WTC11 (cell line): ENCODE results near the gene ZBTB7C.

Experiments used
- ATF1 ChIP-seq: sonication (generic); formaldehyde crosslinking; IDR thresholded peaks from 2 replicates; pipeline ENCODE4 v1.8.1; 2023; ENCODE audit warnings: mild to moderate bottlenecking, moderate library complexity, missing genetic modification reagents
- CTCF ChIP-seq: fragments of 200-600 bp; IDR thresholded peaks from 2 replicates; pipeline ENCODE4 v1.8.0; 2022; ENCODE audit warnings: antibody characterized with exemption
- E2F1 ChIP-seq: sonication (generic); formaldehyde crosslinking; IDR thresholded peaks from 2 replicates; pipeline ENCODE4 v1.8.0; 2022; ENCODE audit warnings: mild to moderate bottlenecking, missing genetic modification reagents
- ELF4 ChIP-seq: sonication (generic); formaldehyde crosslinking; IDR thresholded peaks from 2 replicates; pipeline ENCODE4 v1.8.1; 2022; ENCODE audit warnings: low read depth, mild to moderate bottlenecking, moderate library complexity, missing genetic modification reagents
- GABPB1 ChIP-seq: sonication (generic); formaldehyde crosslinking; IDR thresholded peaks from 2 replicates; pipeline ENCODE4 v1.8.1; 2023; ENCODE audit warnings: mild to moderate bottlenecking, missing genetic modification reagents
- KAT7 ChIP-seq: sonication (generic); formaldehyde crosslinking; IDR thresholded peaks from 2 replicates; pipeline ENCODE4 v1.8.1; 2023; ENCODE audit warnings: missing genetic modification reagents, mild to moderate bottlenecking, borderline replicate concordance
- NFYB ChIP-seq: sonication (generic); formaldehyde crosslinking; conservative IDR thresholded peaks from 2 replicates; pipeline ENCODE4 v1.8.0; 2022; ENCODE audit warnings: low read depth, missing genetic modification reagents
- NR1H2 ChIP-seq: sonication (generic); formaldehyde crosslinking; IDR thresholded peaks from 2 replicates; pipeline ENCODE4 v1.9.0; 2021; ENCODE audit warnings: mild to moderate bottlenecking, moderate library complexity, missing genetic modification reagents
- NR2C2 ChIP-seq: sonication (generic); formaldehyde crosslinking; IDR thresholded peaks from 2 replicates; pipeline ENCODE4 v1.8.0; 2022; ENCODE audit warnings: mild to moderate bottlenecking, missing genetic modification reagents
- SMAD3 ChIP-seq: sonication (generic); formaldehyde crosslinking; IDR thresholded peaks from 2 replicates; pipeline ENCODE4 v1.8.0; 2022; ENCODE audit warnings: missing genetic modification reagents, mild to moderate bottlenecking, borderline replicate concordance
- SMAD4 ChIP-seq: sonication (generic); formaldehyde crosslinking; IDR thresholded peaks from 2 replicates; pipeline ENCODE4 v1.8.0; 2022; ENCODE audit warnings: mild to moderate bottlenecking, missing genetic modification reagents
- TEAD4 ChIP-seq: sonication (generic); formaldehyde crosslinking; IDR thresholded peaks from 2 replicates; pipeline ENCODE4 v1.8.0; 2022; ENCODE audit warnings: mild to moderate bottlenecking, missing genetic modification reagents
- TF ChIP-seq, protein P1 (sequence below): sonication (generic); formaldehyde crosslinking; IDR thresholded peaks from 2 replicates; pipeline ENCODE4 v1.8.1; 2023; ENCODE audit warnings: mild to moderate bottlenecking, missing genetic modification reagents, moderate library complexity
- TF ChIP-seq, protein P2 (sequence below): sonication (generic); formaldehyde crosslinking; IDR thresholded peaks from 2 replicates; pipeline ENCODE4 v1.8.0; 2022; ENCODE audit warnings: mild to moderate bottlenecking, missing genetic modification reagents

DNA sequence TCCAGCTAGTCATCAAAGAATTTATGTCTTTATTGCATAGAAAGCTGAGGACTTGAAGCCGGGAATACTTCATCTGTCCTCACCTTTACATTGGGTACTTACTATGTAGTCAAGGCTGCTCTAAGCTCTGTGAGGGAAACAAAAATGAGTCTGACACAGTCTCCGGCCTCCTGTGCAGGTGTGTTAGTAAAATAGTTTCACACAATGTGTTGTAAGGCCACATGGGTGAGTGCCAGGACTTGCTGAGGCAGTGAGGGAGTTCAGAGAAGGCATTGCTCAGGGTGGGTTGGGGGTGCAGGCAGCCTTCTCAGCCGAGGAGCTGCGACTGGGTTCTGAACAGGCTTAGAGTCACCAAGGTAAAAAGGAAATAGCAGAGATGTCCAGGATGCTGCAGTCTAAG, 424.2 kb downstream of the ZBTB7C start:
- TF ChIP-seq, protein P1, sequence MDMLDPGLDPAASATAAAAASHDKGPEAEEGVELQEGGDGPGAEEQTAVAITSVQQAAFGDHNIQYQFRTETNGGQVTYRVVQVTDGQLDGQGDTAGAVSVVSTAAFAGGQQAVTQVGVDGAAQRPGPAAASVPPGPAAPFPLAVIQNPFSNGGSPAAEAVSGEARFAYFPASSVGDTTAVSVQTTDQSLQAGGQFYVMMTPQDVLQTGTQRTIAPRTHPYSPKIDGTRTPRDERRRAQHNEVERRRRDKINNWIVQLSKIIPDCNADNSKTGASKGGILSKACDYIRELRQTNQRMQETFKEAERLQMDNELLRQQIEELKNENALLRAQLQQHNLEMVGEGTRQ (CRISPR knock-in tag) = no peak
- TF ChIP-seq CTCF = no peak
- TF ChIP-seq ATF1 = no peak
- no peak for TF ChIP-seq NR2C2 (CRISPR knock-in tag)
- no peak for TF ChIP-seq SMAD4
- no peak for TF ChIP-seq E2F1 (CRISPR knock-in tag)
- TF ChIP-seq TEAD4 (CRISPR knock-in tag) = no peak
- TF ChIP-seq ELF4 (CRISPR knock-in tag) = no peak
- TF ChIP-seq NR1H2 = no peak
- TF ChIP-seq, protein P2, sequence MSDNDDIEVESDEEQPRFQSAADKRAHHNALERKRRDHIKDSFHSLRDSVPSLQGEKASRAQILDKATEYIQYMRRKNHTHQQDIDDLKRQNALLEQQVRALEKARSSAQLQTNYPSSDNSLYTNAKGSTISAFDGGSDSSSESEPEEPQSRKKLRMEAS = no peak
- TF ChIP-seq KAT7 (CRISPR knock-in tag) = no peak
- no peak for TF ChIP-seq SMAD3 (CRISPR knock-in tag)
- TF ChIP-seq NFYB (CRISPR knock-in tag) = no peak
- TF ChIP-seq GABPB1 (CRISPR knock-in tag) = no peak
